Ovary (tissue), 3 donors: Measurements from ENCODE around the gene TMEM128.

Source experiments
- CTCF ChIP-seq, 3 donors: fragments of 450-650 bp in 2 of 3; fragments of 200-600 bp in 1 of 3; IDR thresholded peaks; one replicate each; pipeline versions ENCODE4 v1.5.1 to v1.8.0; 2016 to 2022; ENCODE audit warnings: antibody characterized with exemption in 3 of 3, mild to moderate bottlenecking in 1 of 3
- EP300 ChIP-seq: sonication (generic); formaldehyde crosslinking; IDR thresholded peaks from one replicate; pipeline ENCODE4 v1.6.1; 2017; ENCODE audit warnings: antibody characterized with exemption
- POLR2A ChIP-seq: fragments of 450-650 bp; IDR thresholded peaks from one replicate; pipeline ENCODE4 v1.6.1; 2017; ENCODE audit warnings: antibody characterized with exemption, mild to moderate bottlenecking, moderate library complexity
- donor health status: DM: no; HTN: no; CAD: no.

GRCh38 chr4:4217113-4217512 is 30.9 kb downstream of the TMEM128 start:
- TF ChIP-seq EP300, result no peak
- no peak for TF ChIP-seq CTCF (IDR thresholded peaks at IDR 0.05)
- no peak for TF ChIP-seq POLR2A
